GM18858 (cell line): ENCODE measurements around the gene WFS1.

Source experiments
- ATAC-seq: cut with Tn5 transposase; IDR thresholded peaks from one replicate; pipeline ENCODE4 v1.9.1; 2021; ENCODE audit not compliant: unreplicated experiment

WFS1 gene

GRCh38 chr4:6259886-6260285 lies 9.8 kb upstream of the WFS1 start:
- ATAC-seq, result no peak

- ATAC-seq, result no peak
Measured at GRCh38 chr4:6262176-6262575, 7.5 kb upstream of the WFS1 start.

- ATAC-seq, result no peak
Measured at GRCh38 chr4:6262847-6263487, 6.7 kb upstream of the WFS1 start.

- ATAC-seq, result no peak
Measured at GRCh38 chr4:6263526-6264224, 6.0 kb upstream of the WFS1 start.

- ATAC-seq, result no peak
Measured at GRCh38 chr4:6264225-6264540, 5.5 kb upstream of the WFS1 start.

GRCh38 chr4:6265546-6265945 lies 4.1 kb upstream of the WFS1 start:
- no peak for ATAC-seq

GRCh38 chr4:6267573-6267972 lies 2.1 kb upstream of the WFS1 start:
- no peak for ATAC-seq

GRCh38 chr4:6268650-6269615 lies 717 bp upstream of the WFS1 start:
- no peak for ATAC-seq

- ATAC-seq, result no peak
Measured at GRCh38 chr4:6270636-6271121, 1.0 kb downstream of the WFS1 start.

GRCh38 chr4:6271206-6271605 lies 1.6 kb downstream of the WFS1 start:
- no peak for ATAC-seq

- no peak for ATAC-seq
Measured at GRCh38 chr4:6271701-6272465, 2.2 kb downstream of the WFS1 start.

- ATAC-seq, result no peak
Measured at GRCh38 chr4:6272863-6273660, 3.4 kb downstream of the WFS1 start.

- ATAC-seq, result no peak
Measured at GRCh38 chr4:6273661-6273990, 4.0 kb downstream of the WFS1 start.

GRCh38 chr4:6275351-6275750 lies 5.7 kb downstream of the WFS1 start:
- ATAC-seq, result no peak

GRCh38 chr4:6275898-6276806 lies 6.5 kb downstream of the WFS1 start:
- ATAC-seq, result no peak

GRCh38 chr4:6277139-6277802 lies 7.6 kb downstream of the WFS1 start:
- ATAC-seq, result no peak

GRCh38 chr4:6277935-6278800 lies 8.5 kb downstream of the WFS1 start:
- no peak for ATAC-seq

GRCh38 chr4:6278801-6279197 lies 9.1 kb downstream of the WFS1 start:
- ATAC-seq, result peak; percentile 90
